NCI-H2107 (cell line): ENCODE data around the gene RFX8.
A peak's percentile ranks its signal among the peaks of the same experiment; 100 is the strongest.
"Not testable (repeated sequence)": the region's sequence is repeated elsewhere in the genome, so short reads cannot be mapped to it uniquely, and the experiment has no call there.

Experiments
- DNase-seq: peaks from one replicate; lab custom pipeline; 2025; lab: John Stamatoyannopoulos, UW

RFX8 gene

GRCh38 chr2:101474731-101475384 lies at the start of gene RFX8:
RFX8 (minus strand) TSS chr2:101475112; CDS start chr2:101466848, 8,264 bp downstream.
- no peak for DNase-seq

DNA sequence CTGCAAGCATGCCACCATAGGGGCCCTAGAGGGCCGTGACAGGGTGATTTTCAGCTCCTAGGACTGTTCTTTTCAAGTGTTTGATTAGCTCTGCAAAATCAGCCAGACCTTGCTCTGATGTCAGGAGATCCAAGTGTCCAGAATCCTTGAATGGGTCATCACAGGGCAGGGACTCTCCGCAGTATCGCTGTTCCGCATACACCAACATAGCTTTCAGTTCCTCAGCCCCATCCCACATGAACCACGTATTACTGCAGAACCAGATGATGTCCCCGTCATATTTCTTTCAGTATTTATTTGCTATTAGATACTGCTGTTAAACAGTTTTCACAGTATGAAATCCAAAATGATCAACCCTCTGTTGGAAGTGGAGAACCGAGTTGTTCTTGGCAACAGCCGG lies 46.6 kb upstream of the RFX8 start:
- DNase-seq: no peak

DNA sequence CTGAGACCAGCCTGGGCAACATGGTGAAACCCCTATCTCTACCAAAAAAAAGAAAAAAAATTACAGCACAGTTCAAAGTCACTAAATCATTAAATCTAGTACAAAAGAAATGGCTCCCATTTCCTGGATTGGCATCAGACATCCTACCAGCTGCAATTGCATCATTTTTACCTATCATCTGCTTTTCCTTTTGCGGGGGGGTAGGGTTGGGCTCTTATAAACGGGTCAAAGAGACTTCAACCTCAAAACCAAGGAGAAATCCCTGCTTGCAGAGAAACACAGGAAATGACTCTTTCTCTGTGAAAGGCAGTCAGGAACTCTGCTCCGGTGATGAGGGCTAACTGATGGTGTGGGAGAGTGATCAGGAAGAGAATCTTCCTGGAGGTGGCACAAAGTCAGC lies 45.3 kb upstream of the RFX8 start:
- DNase-seq: no peak

GRCh38 chr2:101518578-101519492 lies 43.9 kb upstream of the RFX8 start:
- DNase-seq: peak; percentile 25

DNA sequence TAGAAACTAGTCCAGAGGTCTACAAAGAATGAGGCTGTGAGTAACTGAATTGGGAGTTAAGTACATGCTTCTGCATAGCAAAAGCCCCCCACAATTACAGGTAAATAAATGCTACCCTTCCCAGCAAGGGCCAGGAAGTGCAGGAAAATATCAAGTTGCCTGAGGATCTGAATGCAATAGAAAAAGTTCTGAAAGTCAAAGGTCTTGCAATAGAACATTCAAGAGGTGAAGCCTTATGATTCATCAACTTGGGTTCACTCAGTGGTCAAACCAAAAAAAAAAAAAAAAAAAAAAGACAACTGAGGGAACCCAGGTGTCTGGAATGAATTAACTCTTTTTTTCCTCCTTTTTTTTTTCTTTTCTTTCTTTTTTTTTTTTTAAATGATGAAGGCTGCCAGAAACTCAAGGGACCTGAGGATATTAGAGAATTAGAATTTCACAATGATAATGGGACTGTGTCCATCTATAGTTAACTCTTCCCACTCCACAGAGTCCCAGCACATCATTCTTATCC lies 42.9 kb upstream of the RFX8 start:
- DNase-seq: no peak

- DNase-seq: no peak
Measured at GRCh38 chr2:101516823-101517690, 42.1 kb upstream of the RFX8 start.

GRCh38 chr2:101516349-101516748 lies 41.4 kb upstream of the RFX8 start:
- no peak for DNase-seq

GRCh38 chr2:101515477-101515876 lies 40.6 kb upstream of the RFX8 start:
- no peak for DNase-seq

DNA sequence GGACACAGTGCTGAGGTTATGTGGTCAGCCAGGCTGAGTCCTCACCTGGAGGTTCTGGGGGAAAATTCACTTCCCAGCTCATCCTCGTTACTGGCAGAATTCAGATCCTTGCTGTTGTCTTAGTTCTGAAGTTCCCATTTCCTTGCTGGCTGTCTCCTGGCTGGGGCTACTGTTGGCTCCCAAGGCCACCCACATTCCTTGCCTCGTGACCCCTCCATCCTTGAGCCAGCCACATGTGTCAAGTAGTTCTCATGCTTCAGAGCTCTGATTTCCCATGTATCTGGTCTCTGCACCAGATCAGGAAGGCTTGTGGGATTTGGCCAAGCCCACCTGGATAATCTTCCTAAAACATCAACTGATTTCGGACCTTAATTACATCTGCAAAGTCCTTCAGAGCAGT lies 38.1 kb upstream of the RFX8 start:
- DNase-seq: no peak

- no peak for DNase-seq
Measured at GRCh38 chr2:101511381-101511780, 36.5 kb upstream of the RFX8 start.

GRCh38 chr2:101509499-101510284 lies 34.8 kb upstream of the RFX8 start:
- no peak for DNase-seq

- DNase-seq: no peak
Measured at GRCh38 chr2:101508636-101509035, 33.7 kb upstream of the RFX8 start.

DNA sequence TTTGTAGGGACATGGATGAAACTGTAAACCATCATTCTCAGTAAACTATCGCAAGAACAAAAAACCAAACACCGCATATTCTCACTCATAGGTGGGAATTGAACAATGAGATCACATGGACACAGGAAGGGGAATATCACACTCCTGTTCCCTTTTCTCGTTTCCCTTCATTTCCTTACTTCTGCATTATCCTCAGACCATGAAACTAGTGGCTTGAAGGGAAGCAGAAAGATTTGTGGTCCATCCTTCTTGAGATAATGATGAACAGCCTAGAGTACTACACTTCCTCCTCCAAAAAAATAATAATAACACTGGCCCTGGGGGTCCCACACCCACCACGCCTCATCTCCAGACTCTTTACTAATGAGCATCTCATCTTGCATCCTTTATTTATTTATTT lies 30.4 kb upstream of the RFX8 start:
- DNase-seq: not testable (repeated sequence)

DNA sequence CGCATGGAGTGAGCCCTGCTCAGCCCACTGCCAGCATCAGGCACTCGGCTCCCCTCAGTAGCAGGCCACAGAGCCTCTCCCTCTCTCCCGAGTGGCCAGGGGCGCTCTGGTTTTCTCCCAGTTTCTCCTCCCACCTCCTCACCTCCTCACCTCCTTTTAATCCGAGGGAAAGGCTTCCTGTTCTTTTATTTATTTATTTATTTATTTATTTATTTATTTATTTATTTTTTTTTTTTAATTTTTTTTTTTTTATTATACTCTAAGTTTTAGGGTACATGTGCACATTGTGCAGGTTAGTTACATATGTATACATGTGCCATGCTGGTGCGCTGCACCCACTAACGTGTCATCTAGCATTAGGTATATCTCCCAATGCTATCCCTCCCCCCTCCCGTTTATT lies 29.8 kb upstream of the RFX8 start:
- not testable (repeated sequence) for DNase-seq

DNA sequence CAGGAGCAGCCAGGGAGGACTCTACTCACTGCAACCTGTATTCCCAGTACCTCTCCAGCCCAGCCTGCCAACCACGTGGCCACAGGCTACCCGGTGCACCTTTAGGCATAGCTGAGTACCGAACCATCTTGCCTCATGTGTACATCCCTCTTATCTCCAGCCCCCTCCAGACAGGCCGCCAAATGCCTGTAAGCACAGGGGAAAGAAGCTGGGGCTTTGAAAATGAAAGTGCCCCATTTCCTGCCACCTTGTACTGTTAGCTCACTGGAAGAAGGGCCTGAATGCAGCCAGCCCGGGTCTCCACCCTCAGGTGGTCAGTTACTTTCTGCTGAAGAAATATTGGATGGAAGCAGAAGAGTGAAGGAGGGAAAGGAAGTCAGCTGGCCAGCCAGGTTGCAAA lies 27.2 kb upstream of the RFX8 start:
- no peak for DNase-seq

GRCh38 chr2:101501443-101501842 lies 26.5 kb upstream of the RFX8 start:
- DNase-seq: peak; percentile 32

DNA sequence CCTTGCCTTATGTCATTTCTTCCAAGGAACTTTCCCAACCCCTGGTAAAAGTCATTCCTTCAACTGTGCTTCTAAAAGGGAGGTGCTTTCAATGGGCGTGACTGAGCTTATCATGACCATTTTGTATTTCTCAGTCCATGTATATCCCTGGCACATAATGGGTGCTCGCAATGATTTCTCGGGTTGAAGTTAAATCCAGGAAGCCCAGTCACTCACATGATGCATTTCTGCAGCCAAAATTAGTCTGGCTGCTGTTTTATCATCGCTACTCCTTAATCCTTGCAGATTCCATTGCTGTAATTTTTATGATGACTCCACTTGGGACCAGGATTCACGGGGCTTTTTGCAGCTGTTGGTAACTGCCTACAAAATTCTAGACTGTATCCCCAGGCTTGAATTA lies 25.9 kb upstream of the RFX8 start:
- DNase-seq: no peak

GRCh38 chr2:101500180-101500579 lies 25.3 kb upstream of the RFX8 start:
- DNase-seq: no peak

DNA sequence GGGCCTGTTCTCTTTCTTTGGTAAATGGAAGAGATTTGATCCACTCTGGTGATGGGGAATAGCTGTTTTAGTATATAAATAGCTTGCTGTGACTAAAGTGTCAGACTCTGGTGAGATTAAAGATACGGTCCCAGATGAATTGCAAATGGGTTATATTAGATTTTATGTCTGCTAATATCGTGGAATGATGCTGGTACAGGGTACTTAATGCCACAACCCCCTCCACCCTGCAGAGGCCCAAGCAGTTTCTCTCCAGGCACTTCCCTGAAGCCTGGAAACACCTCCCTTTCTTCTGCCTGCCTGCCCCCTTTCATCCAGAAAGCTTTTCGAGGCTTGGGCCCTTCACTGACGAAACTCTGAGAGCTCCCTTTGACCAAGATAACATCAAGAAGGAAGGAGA lies 21.4 kb upstream of the RFX8 start:
- no peak for DNase-seq

- no peak for DNase-seq
Measured at GRCh38 chr2:101492936-101493473, 18.1 kb upstream of the RFX8 start.

DNA sequence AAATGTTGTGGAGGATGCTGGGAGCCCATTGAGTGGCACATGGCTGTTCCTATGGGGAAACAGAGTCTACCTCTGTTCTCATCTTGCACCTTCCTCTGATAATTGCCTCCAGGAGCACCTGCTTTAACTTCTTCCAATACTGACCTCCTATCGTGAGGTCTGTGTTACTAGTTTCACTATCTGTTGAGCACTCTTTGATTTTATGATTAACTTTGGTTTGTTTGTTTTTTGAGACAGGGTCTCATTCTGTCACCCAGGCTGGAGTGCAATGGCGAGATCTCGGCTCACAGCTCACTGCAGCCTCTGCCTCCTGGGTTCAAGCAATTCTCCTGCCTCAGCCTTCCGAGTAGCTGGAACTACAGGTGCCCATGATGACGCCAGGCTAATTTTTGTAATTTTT lies 12.1 kb upstream of the RFX8 start:
- no peak for DNase-seq
